ENCODE data around the gene CYB5A.
"Not testable (repeated sequence)": the region's sequence is repeated elsewhere in the genome, so short reads cannot be mapped to it uniquely, and the experiment has no call there.

The CYB5A gene

DNA sequence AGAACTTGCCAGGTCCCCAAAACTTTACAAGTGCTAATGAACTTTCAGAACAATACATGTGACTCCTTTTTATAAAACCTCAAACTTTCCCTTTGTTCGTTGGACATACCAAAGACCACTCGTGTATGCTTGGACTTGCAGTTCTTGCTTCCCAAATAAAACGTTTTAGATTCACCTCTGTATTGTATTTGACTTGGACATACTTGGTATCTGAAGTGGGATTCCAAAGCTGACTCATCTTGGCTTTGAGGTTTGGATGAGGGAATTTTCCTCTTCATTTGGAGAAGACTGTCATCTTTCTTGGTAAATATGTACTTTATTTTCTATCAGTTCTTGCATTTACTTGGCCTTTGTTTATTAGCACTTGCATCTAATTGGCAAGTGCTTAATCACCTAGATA, 8.0 kb upstream of the CYB5A start:
- no peak for DNase-seq (ENCODE audit: low spot score)
- in situ Hi-C loops (cut with MboI; ENCODE audit: low pct_unique_long_range_greater_than_20kb, low sequenced_read_pairs, unreplicated experiment): no loop called here
- TF ChIP-seq, protein P1, sequence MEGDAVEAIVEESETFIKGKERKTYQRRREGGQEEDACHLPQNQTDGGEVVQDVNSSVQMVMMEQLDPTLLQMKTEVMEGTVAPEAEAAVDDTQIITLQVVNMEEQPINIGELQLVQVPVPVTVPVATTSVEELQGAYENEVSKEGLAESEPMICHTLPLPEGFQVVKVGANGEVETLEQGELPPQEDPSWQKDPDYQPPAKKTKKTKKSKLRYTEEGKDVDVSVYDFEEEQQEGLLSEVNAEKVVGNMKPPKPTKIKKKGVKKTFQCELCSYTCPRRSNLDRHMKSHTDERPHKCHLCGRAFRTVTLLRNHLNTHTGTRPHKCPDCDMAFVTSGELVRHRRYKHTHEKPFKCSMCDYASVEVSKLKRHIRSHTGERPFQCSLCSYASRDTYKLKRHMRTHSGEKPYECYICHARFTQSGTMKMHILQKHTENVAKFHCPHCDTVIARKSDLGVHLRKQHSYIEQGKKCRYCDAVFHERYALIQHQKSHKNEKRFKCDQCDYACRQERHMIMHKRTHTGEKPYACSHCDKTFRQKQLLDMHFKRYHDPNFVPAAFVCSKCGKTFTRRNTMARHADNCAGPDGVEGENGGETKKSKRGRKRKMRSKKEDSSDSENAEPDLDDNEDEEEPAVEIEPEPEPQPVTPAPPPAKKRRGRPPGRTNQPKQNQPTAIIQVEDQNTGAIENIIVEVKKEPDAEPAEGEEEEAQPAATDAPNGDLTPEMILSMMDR (IDR thresholded peaks at IDR 0.05; ENCODE audit: extremely low read depth, insufficient read depth, missing control alignments): no peak

DNA sequence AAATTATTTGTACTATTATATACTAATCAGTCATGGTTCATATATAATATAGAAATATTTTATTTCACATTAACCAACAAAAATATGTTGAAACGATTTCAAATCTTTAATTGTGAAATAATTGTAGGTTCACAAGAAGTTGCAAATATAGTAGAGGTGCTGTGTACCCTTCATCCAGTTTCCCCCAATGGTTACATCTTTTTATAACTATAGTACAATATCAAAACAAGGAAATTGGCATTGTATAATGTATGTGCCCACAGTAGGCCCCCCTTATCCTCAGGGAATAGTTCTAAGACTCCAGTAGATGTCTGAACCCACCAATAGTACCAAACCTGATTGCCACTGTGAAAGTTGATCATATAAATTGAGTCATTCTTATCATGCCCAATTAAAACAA, 7.4 kb upstream of the CYB5A start:
- TF ChIP-seq, protein P1 (IDR thresholded peaks at IDR 0.05; ENCODE audit: extremely low read depth, insufficient read depth, missing control alignments): no peak
- in situ Hi-C loops (cut with MboI; ENCODE audit: low pct_unique_long_range_greater_than_20kb, low sequenced_read_pairs, unreplicated experiment): no loop called here
- DNase-seq (ENCODE audit: low spot score): no peak

- TF ChIP-seq, protein P1 (IDR thresholded peaks at IDR 0.05; ENCODE audit: extremely low read depth, insufficient read depth, missing control alignments): no peak
- DNase-seq (ENCODE audit: low spot score): no peak
- in situ Hi-C loops (cut with MboI; ENCODE audit: low pct_unique_long_range_greater_than_20kb, low sequenced_read_pairs, unreplicated experiment): no loop called here
These were observed 2.8 kb upstream of the CYB5A start for GRCh38 chr18:74294526-74294925.

- in situ Hi-C loops (cut with MboI; ENCODE audit: low pct_unique_long_range_greater_than_20kb, low sequenced_read_pairs, unreplicated experiment); DNase-seq (ENCODE audit: low spot score): not testable (repeated sequence)
These were observed 1.2 kb upstream of the CYB5A start for GRCh38 chr18:74292982-74293381.

GRCh38 chr18:74292541-74292858, 737 bp upstream of the CYB5A start:
- TF ChIP-seq, protein P1 (IDR thresholded peaks at IDR 0.05; ENCODE audit: extremely low read depth, insufficient read depth, missing control alignments): no peak
- in situ Hi-C loops (cut with MboI; ENCODE audit: low pct_unique_long_range_greater_than_20kb, low sequenced_read_pairs, unreplicated experiment): no loop called here
- peak; percentile 7 for DNase-seq (ENCODE audit: low spot score)

GRCh38 chr18:74291472-74291770, 342 bp downstream of the CYB5A start:
- DNase-seq (ENCODE audit: low spot score): no peak
- TF ChIP-seq, protein P1 (IDR thresholded peaks at IDR 0.05; ENCODE audit: extremely low read depth, insufficient read depth, missing control alignments): no peak
- in situ Hi-C loops (cut with MboI; ENCODE audit: low pct_unique_long_range_greater_than_20kb, low sequenced_read_pairs, unreplicated experiment): no loop called here

- DNase-seq (ENCODE audit: low spot score): peak; percentile 44
- in situ Hi-C loops (cut with MboI; ENCODE audit: low pct_unique_long_range_greater_than_20kb, low sequenced_read_pairs, unreplicated experiment): no loop called here
- TF ChIP-seq, protein P1 (IDR thresholded peaks at IDR 0.05; ENCODE audit: extremely low read depth, insufficient read depth, missing control alignments): peak; percentile 26
These were observed 830 bp downstream of the CYB5A start for GRCh38 chr18:74290794-74291471.

Data from GM13977 (cell line).